Lower leg skin (tissue), 3 donors: Measurements from ENCODE around the gene CUL1.

Experiments used
- POLR2A ChIP-seq, 2 donors: fragments of 450-650 bp; IDR thresholded peaks; one replicate each; pipeline ENCODE4 v1.6.1; 2016 to 2017; ENCODE audit warnings: antibody characterized with exemption in 2 of 2, mild to moderate bottlenecking in 1 of 2, moderate library complexity in 1 of 2
- TF ChIP-seq, protein P1 (sequence below), 3 donors: fragments of 450-650 bp; IDR thresholded peaks; one replicate each; pipeline ENCODE4 v1.5.1; 2016; ENCODE audit warnings: antibody characterized with exemption in 3 of 3, mild to moderate bottlenecking in 3 of 3, moderate library complexity in 2 of 3

DNA sequence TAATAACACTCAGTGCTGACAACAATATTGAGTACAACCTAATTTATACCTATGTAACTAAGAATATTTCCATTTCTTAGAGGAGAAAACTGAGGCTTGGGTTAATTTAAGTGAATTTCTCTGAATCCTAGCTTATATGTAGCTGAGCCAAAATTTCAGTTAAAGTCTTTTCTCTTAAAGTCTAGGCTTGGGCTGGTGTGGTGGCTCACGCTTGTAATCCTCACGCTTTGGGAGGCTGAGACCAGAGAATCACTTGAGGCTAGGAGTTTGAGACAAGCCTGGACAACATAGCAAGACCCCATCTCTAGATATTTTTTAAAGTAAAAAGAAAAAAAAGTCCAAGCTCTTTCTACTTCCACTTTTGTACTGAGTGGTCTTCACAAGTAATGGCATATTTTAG lies 92.1 kb downstream of the CUL1 start:
- no peak for TF ChIP-seq POLR2A (IDR thresholded peaks at IDR 0.05)
- TF ChIP-seq, protein P1, sequence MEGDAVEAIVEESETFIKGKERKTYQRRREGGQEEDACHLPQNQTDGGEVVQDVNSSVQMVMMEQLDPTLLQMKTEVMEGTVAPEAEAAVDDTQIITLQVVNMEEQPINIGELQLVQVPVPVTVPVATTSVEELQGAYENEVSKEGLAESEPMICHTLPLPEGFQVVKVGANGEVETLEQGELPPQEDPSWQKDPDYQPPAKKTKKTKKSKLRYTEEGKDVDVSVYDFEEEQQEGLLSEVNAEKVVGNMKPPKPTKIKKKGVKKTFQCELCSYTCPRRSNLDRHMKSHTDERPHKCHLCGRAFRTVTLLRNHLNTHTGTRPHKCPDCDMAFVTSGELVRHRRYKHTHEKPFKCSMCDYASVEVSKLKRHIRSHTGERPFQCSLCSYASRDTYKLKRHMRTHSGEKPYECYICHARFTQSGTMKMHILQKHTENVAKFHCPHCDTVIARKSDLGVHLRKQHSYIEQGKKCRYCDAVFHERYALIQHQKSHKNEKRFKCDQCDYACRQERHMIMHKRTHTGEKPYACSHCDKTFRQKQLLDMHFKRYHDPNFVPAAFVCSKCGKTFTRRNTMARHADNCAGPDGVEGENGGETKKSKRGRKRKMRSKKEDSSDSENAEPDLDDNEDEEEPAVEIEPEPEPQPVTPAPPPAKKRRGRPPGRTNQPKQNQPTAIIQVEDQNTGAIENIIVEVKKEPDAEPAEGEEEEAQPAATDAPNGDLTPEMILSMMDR (IDR thresholded peaks at IDR 0.05) = no peak
